GDM1 (cell line): ENCODE measurements around the gene NAV2.

ENCODE experiments used
- DNase-seq: peaks from one replicate; lab custom pipeline; 2025; lab: John Stamatoyannopoulos, UW

Gene NAV2

DNA sequence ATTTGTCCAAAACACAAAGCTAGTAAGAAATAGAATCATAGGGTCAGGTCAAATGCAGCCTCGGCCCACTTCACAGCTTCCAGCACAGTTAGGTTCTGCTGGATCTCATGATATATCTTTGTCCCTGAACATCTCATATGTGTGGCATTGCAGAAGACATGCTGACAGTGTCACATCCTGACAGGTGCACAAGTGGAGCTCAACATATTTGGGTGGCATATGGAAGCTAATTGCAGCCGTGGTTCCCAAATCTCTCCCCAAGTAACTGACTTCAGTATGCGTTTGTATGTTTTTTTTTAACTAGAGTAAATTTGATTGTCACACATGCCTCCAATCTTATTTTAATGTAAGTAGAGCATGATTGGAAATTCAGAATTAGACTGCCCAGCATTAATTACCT lies 33.4 kb downstream of the NAV2 start:
- no peak for DNase-seq

DNA sequence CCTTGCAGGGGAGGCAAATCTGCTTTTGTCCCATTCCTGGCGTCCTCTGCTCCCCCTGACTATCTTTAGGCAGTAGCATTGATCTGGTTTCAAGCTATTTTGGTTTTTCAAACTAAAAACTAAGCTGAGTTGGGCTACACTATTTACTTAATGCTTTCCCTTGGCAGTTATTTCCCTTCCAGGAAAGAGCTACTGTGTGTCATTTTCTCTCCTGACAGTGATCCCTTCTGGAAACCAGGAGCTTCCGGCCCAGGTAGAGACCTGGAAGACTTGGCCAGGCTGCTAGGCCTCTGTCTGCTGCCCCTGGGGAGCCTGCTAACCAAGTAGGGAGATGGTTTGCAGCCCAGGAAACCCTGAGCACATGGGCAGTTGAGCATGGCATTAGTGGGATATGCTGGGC lies 35.0 kb downstream of the NAV2 start:
- no peak for DNase-seq

DNA sequence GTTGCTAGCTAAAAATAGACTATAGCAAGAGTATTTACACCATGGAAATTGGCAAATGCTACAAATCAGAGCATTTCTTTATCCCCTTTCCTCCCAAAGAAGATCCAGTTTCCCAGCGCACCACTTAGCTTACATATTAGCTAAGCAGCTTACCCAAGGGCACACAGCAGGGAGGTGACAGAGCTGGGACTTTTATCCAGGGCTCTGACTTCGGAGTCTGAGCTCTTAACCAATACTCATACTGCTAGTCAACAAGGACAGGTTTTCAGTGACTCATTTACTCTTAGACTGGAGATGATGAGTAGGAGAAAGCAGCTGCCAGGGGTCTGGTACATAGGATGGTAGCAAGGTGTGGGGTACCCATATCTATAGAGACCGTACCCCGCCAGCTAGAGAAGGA lies 38.4 kb downstream of the NAV2 start:
- no peak for DNase-seq

DNA sequence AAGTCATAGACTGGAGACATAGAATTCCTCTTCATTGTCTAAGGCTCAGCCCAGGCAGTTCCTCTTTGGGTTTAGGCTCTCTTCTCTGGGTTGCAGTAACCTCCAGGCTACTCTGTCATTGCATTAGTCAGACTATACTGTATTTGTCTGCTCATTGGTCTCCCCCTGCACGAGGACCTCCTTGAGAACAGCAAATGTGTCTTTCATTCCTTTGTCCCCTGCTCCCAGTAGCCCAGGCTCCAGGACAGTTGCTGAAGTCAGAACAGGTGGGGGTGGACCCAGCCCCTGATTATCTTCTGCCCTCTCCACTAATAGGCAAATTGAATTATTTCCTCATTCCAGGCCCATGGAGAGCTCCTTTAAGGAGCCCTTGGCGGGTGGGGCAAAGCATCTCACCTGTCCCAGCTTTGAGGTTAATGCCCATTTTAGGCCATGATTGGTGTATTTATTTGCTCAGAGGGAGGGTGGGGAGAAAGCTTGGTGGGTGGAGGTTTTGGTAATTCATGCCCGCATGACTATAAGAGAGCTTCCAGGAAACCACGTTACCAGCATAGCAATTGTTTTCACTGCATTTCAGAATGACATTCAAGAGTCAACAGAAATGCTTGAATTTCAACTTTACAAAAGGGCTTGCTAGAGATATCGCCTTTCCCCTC lies 40.9 kb downstream of the NAV2 start:
- no peak for DNase-seq

DNA sequence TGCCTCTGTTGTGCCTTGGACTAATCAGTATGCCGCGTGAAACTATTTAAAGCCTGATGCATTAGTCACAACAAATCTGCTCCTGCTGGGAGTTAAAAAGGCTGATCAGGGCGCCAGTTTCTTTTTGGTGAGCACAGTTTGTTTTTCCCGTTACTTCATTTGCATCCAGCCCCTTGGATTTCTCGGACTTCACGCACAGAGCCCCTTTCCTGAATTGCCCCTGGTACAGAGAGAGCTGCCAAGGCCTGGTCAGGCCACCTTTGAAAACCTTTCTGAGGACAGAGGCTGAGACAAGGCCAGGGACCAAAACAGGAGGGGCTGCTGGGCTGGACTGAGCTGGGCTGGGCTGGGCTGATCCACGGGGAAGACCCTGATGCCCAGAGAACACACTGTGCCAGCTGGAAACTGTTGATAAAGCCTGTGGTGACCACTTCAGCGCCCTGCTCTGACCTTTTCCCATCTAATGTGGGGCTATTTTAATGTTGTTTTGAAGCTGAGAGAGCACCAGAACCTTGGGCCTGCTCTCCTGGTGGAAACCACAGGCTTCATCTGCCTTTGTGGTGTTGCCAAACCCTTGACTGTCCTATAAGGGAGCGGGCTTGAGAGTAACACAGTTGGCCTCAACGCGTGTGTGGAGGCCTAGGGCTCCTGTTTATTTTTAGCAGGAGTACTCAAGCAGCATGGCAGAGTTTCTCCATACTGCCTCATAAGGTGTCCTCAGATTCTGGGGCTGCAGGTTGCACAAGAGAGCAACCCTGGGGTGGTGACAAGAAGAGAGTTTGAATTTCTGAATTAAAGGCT lies 44.2 kb downstream of the NAV2 start:
- no peak for DNase-seq

DNA sequence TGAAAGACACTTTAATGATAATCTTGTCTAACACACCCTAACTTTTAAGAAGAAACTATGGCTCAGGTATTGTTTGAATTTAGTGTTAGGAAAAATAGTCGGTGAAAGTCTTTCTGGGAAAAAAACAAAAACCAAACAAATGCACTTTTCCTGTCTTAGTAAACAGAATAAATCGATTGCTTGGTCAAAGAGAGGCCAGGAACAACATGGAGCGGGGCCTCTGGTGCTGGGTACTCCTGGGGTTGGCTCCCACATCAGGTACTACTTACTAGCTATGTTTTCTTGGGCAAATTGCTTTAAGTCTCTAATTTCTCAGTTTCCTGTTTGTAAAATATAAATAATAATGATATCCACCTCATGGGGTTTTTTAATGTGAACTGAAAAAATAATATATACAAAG lies 46.8 kb downstream of the NAV2 start:
- DNase-seq: no peak

DNA sequence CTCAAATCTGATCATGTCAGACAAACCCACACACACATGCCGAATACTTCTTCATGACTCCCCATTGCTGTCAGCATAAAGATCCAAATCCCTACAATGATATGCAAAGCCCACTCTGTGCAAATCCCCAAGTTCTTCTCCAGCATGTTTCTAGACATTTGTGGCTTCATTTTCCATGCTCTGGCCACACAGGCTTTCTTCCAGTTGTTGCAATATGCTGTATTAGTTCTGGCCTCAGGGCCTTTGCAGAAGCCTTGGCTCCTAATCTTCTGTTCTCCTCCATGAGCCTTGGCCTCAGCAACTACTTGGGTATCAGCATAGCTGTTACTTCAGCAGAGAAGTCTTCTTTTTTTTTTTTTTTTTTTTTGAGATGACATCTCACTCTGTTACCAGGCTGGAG lies 49.6 kb downstream of the NAV2 start:
- DNase-seq: no peak

DNA sequence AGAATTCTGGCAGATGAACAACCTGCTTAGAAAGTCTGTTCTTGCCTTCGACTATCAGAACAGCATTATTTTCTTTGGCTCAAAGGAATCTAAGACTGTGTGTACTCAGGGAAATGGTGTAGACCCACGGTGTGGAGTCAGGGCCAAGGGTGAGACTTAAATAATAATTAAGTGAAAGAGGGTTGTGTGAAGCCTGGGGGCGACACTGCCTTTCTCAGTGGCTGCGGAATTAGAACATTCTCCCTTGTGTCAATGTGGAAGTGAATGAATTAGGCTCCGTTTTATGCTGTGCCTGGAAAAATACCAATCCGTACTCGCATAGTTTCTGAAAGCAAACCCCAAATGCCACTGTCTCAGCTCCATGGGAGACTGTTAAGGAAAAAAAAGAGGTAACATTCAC lies 50.7 kb downstream of the NAV2 start:
- DNase-seq: no peak

DNA sequence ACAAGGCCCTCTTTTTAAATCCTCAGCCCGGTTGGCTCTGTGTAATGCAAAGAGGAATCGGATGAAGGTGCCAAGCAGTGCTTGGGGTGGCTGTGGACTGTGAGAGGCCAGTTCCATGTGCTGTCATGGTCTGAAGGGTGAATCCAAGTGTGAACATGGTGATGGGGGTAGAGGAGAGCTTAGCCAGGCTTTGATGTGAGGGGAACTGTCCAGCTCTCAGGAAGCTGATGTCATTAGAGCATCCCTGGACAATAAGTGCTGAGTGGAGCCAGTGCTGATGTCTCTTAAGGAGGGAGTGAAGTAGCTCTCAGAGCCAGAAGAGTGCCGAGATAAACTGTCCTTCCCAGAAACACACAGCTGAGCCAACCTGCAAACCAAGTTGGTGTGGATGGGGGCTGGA lies 53.6 kb downstream of the NAV2 start:
- DNase-seq: no peak

DNA sequence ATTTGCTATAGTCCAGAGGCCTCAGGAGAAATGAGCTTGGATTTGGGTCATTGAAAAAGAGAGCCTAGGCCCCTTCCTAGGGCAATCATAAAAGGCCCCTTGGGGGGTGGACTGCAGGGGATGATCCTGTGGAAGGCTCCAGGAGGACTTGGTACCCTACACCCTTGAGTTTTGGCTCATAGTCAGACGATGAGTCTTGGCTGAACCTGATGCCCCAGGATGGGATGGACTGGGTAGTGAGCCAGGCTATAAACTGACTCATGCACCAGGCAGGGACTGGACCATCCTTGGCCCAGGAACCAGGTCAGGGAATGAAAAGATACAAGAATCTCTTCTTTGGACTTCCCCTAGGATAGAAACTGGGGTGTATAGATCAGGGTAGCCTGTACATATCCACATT lies 54.2 kb downstream of the NAV2 start:
- no peak for DNase-seq

DNA sequence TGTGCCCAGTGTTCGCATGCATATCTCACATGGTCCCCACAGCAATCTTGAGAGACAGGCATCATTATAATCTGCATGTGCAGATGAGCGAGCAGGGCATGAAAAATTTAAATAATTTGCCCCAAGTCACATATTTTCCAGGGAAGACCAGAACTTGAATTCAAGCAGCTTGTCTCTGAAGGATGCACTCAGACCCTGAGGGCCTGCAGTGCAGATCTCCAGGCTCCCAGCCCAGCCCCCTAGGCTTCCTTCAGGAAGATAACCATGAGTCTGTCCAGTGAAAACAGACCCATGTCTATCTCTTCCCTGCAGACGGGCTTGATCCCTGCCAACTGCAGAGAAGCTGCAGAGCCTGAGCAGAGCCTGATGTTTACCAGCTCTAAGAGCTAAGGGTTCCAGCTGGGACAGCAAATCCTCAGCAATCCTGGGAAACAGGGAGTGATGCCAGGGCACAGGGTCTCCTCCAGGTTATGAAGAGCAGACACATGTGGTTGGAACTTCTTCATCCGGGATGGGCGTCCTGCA lies 55.1 kb downstream of the NAV2 start:
- DNase-seq: no peak

DNA sequence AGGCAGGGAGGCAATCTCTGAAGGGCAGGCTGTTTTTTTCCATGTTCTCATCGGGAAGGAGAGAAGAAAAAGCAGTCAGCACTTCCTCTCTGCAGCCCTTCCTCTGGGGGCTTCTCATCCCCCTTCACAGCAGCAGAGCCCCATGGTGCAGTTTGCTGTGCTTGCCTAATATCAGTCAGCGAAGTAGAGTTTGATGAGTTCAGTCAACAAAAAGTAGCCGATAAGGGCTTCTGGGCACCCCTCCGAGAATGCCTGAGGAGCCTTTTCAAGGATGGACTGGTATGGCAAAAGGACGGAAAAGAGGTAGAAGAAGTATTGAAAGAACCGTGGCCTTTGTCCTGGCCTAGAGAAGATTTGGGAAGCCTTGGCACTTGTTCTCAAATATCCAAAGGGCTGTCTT lies 55.6 kb downstream of the NAV2 start:
- no peak for DNase-seq

DNA sequence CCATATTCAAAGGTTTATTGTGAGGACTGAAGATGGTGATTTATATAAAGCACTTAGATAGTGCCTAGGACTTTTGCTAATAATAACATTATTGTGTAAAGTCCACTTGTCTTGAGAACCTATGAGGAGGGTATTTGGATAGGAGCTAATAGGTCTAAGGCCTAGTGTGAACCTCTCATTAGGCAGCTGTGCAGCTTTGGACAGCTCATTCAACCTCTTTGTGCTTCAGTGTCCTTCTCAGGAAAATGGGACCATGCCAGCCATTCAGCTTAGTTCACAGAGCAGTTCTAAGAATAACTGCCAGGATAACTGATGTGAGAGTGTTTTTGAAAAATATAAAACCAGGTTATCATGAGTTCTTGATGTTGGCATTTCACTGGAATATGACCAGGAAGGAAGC lies 56.2 kb downstream of the NAV2 start:
- no peak for DNase-seq

DNA sequence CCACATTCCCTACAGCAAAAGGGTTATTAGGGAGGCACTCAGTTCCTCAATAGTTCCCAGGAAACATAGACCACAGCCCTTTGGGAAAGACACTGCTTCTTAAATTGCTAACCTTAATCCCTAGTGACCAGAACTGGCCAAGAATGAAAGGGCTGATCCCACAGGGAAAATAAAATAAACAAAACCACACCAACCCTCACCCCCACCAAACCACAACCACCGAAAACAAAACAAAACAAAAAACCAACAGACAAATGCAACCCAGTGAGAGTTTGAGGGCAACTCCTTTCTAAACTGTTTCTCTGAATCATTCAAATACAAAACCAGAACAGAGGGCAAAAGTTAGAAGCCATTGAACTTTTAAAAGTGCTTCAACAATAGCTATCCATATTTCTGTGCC lies 57.2 kb downstream of the NAV2 start:
- no peak for DNase-seq

DNA sequence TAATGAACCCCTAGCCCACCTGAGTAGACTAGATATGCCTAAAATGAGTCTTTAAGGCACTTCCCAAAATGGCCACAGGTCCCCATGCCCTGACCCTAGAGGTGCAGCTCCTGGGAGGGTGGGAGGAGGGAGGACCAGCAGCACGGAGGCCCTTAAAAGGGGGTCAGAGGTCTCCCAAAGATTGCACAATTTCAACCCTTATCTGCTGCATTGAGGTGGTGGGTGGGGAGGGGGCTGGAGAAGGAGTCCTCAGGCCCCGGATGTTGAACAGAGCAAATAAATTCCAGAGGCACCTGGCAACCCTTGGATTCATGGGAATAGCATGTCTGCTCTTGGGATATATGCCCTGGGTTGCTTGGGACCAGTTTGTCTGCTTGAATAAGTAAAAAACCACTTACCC lies 57.6 kb downstream of the NAV2 start:
- no peak for DNase-seq

DNA sequence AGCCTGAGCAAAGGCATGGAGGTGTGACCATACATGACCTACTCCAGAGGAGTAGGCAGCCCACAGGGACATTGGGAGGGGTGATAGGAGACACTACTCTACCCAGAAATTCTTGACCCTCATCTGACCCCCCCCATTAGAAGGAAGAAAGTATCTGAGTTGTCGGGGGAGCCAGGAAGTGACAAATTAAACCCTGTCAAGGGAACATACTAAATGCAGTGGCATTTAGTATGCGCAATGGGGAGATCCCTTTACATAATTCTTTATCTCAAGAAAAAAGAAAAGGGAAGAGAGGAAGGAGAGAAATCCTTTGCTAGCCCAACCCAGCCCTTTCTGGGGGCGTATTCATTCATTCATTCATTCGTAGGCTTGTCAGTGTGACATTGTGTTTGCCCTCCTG lies 58.8 kb downstream of the NAV2 start:
- no peak for DNase-seq

DNA sequence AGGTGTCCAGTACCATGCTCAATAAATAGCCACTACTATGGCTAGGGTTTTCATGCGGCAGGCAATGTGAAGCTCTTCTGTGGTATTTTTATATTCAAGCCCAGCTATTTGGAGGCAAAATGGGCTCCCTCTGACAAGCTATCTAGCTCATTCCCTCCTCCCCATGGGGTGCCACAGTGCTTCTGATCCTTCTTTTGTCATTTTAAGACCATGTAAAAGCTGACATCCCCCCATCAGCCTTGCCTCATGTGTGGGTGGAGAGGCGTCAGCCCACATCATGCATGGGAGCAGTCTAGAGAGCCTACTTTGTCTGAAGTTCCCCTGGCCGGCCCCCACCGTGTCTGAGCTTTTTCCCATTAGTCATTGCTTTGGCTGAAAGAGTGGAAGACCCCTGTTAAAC lies 59.8 kb downstream of the NAV2 start:
- DNase-seq: no peak

DNA sequence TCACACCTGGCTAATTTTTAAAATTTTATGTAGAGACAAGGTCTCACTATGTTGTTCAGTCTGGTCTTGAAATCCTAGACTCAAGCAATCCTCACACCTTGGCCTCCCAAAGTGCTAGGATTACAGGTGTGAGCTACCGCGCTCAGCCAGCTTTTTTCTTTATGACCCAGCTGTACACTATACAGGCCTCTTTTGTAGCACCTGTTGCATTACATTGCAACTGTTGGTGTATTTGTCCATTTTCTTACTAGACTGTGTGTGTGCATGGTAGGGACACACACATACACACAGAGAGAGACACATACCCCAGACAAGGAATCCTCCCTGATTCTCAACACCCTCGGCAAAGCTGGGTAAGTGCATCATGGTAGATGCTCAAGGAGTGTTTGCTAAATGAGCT lies 61.7 kb downstream of the NAV2 start:
- no peak for DNase-seq

DNA sequence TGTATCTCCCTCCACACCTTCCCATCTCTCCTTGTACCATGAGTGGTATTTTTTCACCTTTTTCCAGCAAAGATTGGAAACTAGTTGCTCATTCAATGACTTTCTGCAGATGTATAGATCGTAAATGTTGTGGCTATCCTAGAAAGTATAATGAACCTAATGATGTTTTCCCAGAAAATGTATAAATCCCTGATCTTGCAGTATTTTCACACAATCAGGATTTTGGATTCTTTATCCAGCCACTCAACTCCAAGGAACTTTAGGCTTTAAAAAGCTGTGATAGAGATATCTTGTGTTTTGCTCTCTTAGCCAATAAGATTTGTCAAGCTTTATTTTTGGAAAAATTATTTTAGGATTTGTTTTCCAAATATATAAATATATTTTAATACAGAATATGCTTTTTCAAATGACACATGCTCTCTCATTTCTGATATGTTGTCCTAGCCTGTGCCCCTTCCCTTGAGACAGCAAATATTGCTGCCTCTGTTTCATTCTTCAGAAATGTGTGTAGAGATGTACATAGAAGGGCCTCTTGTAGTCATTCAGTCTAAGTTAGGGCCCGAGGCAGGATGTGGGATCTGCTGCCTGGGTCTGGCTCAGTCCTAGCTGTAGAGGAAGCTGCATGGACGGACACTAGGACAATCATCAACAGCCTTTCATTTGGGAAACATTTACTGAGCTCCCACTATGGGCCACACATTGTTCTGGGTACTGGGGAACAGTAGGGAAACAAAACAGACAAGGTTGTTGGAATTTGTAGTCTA lies 62.4 kb downstream of the NAV2 start:
- DNase-seq: no peak

DNA sequence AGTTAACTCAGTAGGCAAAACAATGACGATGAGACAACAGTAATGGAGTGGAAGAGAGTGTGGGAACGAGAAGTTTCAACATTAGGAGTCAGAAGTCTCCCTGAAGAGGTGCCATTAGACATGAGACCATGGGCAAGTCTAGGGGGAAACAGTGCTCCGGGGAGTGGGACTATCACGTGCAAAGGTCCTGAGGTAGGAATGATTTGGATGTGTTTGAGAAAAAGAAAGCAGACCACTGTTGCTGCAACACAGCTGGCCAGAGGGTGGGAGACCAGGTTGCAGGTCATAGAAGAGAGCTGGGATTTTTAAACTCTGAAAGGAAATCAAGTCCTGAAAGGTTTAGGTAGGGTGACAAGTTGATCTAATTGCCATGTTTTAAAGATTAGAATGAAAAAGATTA lies 63.0 kb downstream of the NAV2 start:
- no peak for DNase-seq

DNA sequence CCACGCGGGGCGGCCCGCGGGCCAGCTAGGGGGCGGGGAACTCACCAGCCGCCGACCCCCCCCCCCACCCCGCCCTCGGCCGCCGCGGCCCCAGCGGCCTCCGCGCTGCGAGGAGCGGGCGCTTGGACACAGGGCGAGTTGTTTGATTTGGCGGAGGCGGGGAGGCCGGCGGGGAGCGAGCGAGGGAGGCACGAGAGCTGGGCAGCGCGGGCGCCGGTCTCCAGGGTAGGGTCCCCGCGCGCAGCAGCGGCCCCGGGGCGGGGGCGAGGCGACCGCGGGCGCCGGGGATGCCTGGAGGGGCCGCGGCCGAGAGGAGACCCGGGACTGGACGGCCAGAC lies 64.4 kb downstream of the NAV2 start:
- DNase-seq: no peak

DNA sequence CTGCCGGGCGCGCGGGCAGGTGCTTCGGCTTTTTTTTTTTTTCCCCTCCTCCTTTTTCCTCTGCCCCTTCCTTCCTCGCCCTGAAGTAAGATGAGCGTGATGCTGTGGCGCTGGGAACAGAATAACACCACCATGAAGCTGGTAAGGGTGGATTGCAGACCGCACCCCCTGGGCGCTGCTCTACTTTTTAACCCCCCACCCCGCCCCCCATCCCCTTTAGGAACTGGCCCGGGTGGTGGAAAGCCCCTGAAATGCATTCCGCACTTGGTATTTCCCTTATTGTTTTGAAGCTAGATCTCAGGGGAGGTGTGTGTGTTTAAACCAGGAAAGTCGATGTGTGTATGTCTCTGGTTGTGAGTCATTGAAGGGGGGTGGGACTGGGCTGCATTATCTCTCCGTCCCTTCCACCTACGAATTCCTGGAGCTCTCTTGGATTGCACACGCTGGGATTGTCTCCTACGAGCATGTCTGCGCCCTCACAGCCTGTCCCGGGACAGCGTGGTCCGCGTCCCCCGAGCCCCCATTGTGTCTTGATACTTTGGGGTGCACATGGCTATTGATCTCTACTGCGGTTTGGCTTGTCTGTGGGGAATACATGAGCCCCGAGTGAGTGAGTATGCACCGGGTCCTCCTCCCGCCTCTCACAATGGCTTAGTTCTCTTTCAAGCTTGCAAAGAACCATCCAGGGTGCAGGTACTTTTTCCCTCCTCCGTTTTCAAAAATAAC lies 64.9 kb downstream of the NAV2 start:
- no peak for DNase-seq
